ENCODE data around the gene POPDC3.
"Not testable (repeated sequence)": the region's sequence is repeated elsewhere in the genome, so short reads cannot be mapped to it uniquely, and the experiment has no call there.

The POPDC3 gene

GRCh38 chr6:105194591-105194990, 14.8 kb upstream of the POPDC3 start:
- no peak for DNase-seq (ENCODE audit: low read depth)

GRCh38 chr6:105194106-105194505, 14.3 kb upstream of the POPDC3 start:
- DNase-seq (ENCODE audit: low read depth) = no peak

GRCh38 chr6:105193647-105194046, 13.8 kb upstream of the POPDC3 start:
- peak; percentile 86 for DNase-seq (ENCODE audit: low read depth)

- DNase-seq (ENCODE audit: low read depth) = peak; percentile 71
Measured at GRCh38 chr6:105192707-105193465, 13.1 kb upstream of the POPDC3 start.

- no peak for DNase-seq (ENCODE audit: low read depth)
Measured at GRCh38 chr6:105191351-105191750, 11.5 kb upstream of the POPDC3 start.

GRCh38 chr6:105189026-105189820, 9.4 kb upstream of the POPDC3 start:
- DNase-seq (ENCODE audit: low read depth) = no peak

- no peak for DNase-seq (ENCODE audit: low read depth)
Measured at GRCh38 chr6:105188251-105188650, 8.4 kb upstream of the POPDC3 start.

- DNase-seq (ENCODE audit: low read depth) = no peak
Measured at GRCh38 chr6:105186576-105186975, 6.8 kb upstream of the POPDC3 start.

GRCh38 chr6:105184921-105185320, 5.1 kb upstream of the POPDC3 start:
- DNase-seq (ENCODE audit: low read depth) = no peak

GRCh38 chr6:105181981-105182515, 2.2 kb upstream of the POPDC3 start:
- no peak for DNase-seq (ENCODE audit: low read depth)

GRCh38 chr6:105178636-105179035, 1.2 kb downstream of the POPDC3 start:
- no peak for DNase-seq (ENCODE audit: low read depth)

GRCh38 chr6:105178110-105178509, 1.7 kb downstream of the POPDC3 start:
- DNase-seq (ENCODE audit: low read depth) = peak; percentile 86

GRCh38 chr6:105177556-105177955, 2.3 kb downstream of the POPDC3 start:
- no peak for DNase-seq (ENCODE audit: low read depth)

- DNase-seq (ENCODE audit: low read depth) = peak; percentile 75
Measured at GRCh38 chr6:105174512-105174911, 5.3 kb downstream of the POPDC3 start.

GRCh38 chr6:105172515-105172914, 7.3 kb downstream of the POPDC3 start:
- DNase-seq (ENCODE audit: low read depth) = not testable (repeated sequence)

GRCh38 chr6:105170059-105170458, 9.8 kb downstream of the POPDC3 start:
- DNase-seq (ENCODE audit: low read depth) = no peak

- no peak for DNase-seq (ENCODE audit: low read depth)
Measured at GRCh38 chr6:105167914-105168313, 11.9 kb downstream of the POPDC3 start.

GRCh38 chr6:105164418-105164817, 15.4 kb downstream of the POPDC3 start:
- peak; percentile 17 for DNase-seq (ENCODE audit: low read depth)

- DNase-seq (ENCODE audit: low read depth) = no peak
Measured at GRCh38 chr6:105163183-105163582, 16.6 kb downstream of the POPDC3 start.

GRCh38 chr6:105162377-105162776, 17.4 kb downstream of the POPDC3 start:
- no peak for DNase-seq (ENCODE audit: low read depth)

GRCh38 chr6:105161421-105161820, 18.4 kb downstream of the POPDC3 start:
- DNase-seq (ENCODE audit: low read depth) = no peak

GRCh38 chr6:105153676-105154075, 26.1 kb downstream of the POPDC3 start:
- DNase-seq (ENCODE audit: low read depth) = no peak

GRCh38 chr6:105152880-105153279, 26.9 kb downstream of the POPDC3 start:
- no peak for DNase-seq (ENCODE audit: low read depth)
